ENCODE results near the gene PPP2CA.
"Not testable (repeated sequence)": the region's sequence is repeated elsewhere in the genome, so short reads cannot be mapped to it uniquely, and the experiment has no call there.

Gene PPP2CA

GRCh38 chr5:134225780-134226440, at the start of gene PPP2CA:
TSS of gene PPP2CA (minus strand) at chr5:134226073. CDS start at chr5:134225861, 212 bp downstream.
- DNase-seq, result peak; percentile 97

GRCh38 chr5:134273642-134274395, 47.9 kb upstream of the PPP2CA start:
- no peak for DNase-seq

- no peak for DNase-seq
These were observed 45.2 kb upstream of the PPP2CA start for GRCh38 chr5:134271059-134271458.

DNA sequence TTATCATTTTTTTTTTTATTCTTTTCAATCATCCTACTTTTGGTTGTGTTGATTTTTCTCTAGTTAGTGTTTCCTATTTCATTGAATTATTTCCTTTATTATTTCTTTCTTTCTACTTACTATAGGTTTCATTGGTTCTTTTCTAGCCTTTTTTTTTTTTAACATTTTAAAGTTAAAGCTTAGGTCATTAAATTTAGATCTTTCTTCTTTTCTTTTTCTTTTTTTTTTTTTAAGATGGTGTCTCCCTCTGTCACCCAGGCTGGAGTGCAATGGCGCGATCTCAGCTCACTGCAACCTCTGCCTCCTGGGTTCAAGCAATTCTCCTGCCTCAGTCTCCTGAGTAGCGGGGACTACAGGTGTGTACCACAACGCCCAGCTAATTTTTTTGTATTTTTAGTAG, 43.0 kb upstream of the PPP2CA start:
- DNase-seq, result no peak

GRCh38 chr5:134268019-134268601, 42.2 kb upstream of the PPP2CA start:
- DNase-seq, result no peak

DNA sequence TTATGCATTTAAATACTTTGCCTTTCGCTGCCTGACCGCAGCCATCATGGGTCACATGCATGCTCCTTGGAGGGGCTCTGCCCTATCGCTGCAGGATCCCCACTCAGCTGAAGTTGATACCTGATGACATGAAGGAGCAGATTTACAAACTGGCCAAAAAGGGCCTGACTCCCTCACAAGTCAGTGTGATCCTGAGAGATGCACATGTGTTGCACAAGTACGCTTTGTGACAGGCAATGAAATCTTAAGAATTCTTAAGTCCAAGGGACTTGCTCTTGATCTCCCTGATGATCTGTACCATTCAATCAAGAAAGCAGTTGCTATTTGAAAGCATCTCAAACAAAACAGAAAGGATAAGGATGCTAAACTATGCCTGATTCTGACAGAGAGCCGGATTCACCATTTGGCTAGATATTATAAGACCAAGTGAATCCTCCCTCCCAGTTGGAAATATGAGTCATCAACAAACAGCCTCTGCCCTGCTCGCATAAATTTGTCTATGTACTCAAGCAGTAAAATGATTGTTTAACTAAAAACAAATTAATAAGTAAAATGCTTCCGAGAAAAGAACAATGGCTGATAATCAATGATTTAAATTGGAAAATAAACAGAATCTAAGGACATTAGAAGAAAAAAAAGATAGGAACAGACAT, 41.6 kb upstream of the PPP2CA start:
- no peak for DNase-seq

- no peak for DNase-seq
These were observed 37.9 kb upstream of the PPP2CA start for GRCh38 chr5:134263801-134264200.

- not testable (repeated sequence) for DNase-seq
These were observed 36.8 kb upstream of the PPP2CA start for GRCh38 chr5:134262629-134263028.

- no peak for DNase-seq
These were observed 33.0 kb upstream of the PPP2CA start for GRCh38 chr5:134258896-134259295.

GRCh38 chr5:134257176-134257575, 31.3 kb upstream of the PPP2CA start:
- no peak for DNase-seq

DNA sequence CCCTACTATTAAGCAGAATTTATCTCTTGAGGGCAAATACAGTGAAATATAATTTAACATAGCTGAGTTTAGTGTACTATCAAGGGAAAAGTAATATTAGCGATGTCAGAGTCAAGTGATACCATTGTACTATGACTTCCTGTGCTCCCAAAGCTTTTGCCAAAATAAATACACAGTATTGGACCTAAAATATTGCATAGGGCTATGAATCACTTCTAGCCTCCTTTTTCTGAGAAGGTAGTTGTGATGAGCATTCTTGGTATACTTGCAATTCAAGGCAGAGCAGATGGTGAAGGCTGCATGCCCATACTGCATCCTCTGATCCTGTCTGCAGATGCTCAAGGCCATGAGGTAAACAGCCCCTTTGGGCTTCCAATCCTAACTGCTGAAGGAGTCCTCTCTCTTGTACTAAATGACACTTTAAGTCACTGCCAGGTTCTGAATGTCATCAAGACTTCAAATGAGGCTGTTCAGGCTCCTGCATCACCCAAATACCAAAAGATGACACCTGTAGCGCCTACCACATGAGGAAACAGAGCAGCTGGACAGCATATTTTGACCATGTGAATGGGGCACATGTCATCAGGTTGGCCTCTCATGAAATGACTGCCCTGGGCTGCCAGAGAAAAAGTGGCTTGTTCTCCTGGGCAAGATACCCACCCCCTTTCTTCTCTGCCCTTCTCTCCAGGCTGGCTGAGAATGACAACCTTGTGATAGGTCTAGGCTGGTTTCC, 29.7 kb upstream of the PPP2CA start:
- no peak for DNase-seq

- DNase-seq, result not testable (repeated sequence)
These were observed 27.7 kb upstream of the PPP2CA start for GRCh38 chr5:134253368-134254153.

DNA sequence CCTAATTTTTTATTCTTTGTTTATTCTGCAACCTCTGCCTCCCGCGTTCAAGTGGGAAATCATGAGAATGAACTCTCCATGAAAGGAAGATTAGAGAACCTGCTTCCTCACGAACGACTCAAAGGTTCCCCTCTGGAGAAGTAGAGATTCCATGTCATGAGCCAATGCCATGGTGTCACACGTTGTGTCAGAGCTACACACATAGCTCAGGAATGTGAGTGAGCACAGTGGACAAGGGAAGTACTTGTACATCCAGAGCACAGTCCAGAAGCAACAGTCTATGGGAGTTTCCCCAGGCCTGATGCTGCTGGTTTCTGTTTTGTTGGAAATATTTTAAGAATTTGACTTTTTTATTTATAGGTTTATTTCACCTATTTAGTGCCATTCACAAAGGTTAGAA, 26.8 kb upstream of the PPP2CA start:
- DNase-seq, result no peak

- no peak for DNase-seq
These were observed 25.1 kb upstream of the PPP2CA start for GRCh38 chr5:134250949-134251348.

DNA sequence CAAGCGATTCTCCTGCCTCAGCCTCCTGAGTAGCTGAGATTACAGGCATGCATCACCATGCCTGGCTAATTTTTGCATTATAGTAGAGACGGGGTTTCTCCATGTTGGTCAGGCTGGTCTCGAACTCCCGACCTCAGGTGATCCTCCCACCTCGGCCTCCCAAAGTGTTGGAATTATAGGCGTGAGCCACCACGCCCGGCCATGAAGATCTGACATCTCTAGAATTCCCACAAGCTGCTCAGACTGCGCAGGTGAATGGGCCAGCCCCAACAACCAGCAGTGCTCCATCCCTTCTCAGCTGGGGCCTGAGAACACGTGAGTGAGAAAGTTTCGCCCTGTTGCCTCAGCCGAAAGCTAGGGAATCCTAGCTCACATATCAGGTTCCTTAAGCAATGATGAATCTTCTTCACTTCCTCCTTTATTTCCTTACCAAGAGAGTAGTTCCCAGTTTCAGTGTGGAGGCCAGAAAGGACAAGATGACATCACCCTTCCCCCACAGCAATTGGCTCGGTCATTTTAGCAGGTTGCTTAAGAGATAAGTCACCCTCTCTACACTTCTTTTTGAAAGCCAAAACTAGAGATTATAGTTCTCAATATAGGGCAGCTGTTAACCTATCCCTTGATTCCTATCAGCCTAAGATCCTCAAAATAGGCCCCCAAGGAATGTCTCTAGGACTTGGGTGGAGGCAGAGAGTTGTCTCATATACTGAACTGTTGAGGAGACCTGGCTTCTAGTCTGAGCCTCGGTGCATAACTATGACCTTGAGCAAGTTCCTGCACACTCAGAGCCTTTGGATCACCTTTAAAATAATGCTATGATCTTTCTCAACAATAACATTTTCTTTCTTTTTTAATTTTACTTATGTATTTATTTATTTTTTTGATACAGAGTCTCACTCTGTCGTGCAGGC, 23.9 kb upstream of the PPP2CA start:
- DNase-seq, result no peak

- DNase-seq, result no peak
These were observed 22.4 kb upstream of the PPP2CA start for GRCh38 chr5:134248256-134248655.

DNA sequence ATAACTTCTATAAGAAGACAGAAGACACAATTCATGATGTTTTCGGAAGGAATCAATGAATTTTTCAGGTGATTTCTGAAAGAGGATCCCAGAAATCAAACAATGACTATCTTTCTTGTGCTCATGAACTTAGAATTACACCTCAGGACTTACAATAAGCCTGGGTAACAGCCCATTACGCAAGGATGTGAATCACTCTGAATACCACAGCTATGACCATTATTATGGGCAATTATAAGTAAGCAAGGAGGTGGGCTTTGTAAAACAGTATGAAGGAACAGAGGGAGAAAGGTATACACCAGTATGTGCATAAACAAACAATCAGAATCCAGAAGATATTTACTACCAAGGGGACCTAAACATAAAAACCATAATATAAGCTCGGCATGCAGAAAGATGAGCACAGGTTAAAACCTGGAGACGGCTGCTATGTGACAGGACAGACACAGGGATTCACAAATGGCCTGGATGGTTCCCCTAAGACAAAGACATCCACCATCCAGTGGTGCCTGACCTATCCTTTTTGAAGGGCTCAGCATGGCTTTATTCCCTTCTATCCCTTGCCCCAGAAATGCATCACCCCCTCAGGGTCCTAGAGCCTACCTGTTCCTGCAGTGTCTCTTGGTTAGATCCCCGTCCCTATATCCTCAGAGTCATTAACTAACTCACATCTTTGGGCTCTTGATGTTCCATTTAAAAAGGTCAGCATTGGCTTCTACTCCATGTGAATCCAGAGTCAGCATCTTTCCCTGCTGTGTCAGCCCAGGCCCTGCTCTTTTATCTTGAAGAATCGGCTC, 21.8 kb upstream of the PPP2CA start:
- no peak for DNase-seq

DNA sequence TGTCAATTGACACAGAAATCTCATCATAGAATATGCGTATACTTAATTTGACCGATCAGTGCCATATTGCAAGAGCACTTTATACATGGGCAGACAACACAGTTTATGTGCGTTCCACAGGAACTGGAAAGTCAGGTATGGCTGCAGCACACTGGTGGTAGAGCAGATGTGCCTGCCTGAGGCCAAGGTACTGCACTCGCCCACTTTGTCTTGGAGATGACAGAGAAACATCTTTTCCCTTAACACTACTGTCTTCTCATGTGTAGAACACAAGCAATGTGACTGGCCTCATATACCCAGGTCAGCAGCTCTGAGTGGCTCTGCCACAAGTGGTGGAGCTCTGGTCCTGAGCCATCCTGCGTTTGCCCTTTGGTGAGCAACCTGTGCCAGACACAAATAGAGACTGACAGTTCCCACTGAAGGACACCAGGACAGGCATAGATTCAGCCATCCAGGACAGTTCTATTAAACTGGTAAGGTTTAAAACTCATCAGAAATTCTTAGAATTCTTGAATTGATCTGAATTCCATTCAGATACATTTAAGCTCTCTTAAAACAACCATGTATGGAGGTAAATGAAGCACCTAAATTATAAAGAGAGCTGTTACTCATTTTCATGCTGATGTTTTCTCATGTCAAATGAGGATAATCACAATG, 21.0 kb upstream of the PPP2CA start:
- DNase-seq, result no peak

- no peak for DNase-seq
These were observed 19.8 kb upstream of the PPP2CA start for GRCh38 chr5:134245692-134246091.

Measured in COR-L47 (cell line).